SK-N-SH treated with all-trans-retinoic acid at 6 μM for 48 hours (cell line): ENCODE data around the gene MRRF.

Source experiments
- GLIS3 ChIP-seq: fragments of 250-450 bp; sonication (Bioruptor Pico); IDR thresholded peaks from 2 replicates; pipeline ENCODE4 v1.5.0; 2020; ENCODE audit warnings: mild to moderate bottlenecking, moderate library complexity
- ISL1 ChIP-seq: fragments of 250-450 bp; sonication (Bioruptor Pico); IDR thresholded peaks from 2 replicates; pipeline ENCODE4 v2.1.2; 2022; ENCODE audit warnings: mild to moderate bottlenecking, moderate library complexity
- POU6F1 ChIP-seq: fragments of 250-450 bp; sonication (Bioruptor Pico); IDR thresholded peaks from 2 replicates; pipeline ENCODE4 v1.8.0; 2021; ENCODE audit warnings: low read depth, mild to moderate bottlenecking, moderate library complexity, borderline replicate concordance
- ZFP30 ChIP-seq: fragments of 450-650 bp; formaldehyde crosslinking; IDR thresholded peaks from 2 replicates; pipeline ENCODE4 v1.5.0; 2022; ENCODE audit warnings: mild to moderate bottlenecking, moderate library complexity
- ZNF565 ChIP-seq: fragments of 450-650 bp; formaldehyde crosslinking; conservative IDR thresholded peaks from 2 replicates; pipeline ENCODE4 v1.5.0; 2020; ENCODE audit warnings: low read depth, mild to moderate bottlenecking, moderate library complexity

- TF ChIP-seq GLIS3 (CRISPR knock-in tag) (no peak), POU6F1 (CRISPR knock-in tag) (no peak), ZFP30 (no peak), ISL1 (CRISPR knock-in tag) (no peak), ZNF565 (CRISPR knock-in tag) (no peak)
These were observed 26.8 kb downstream of the MRRF start for GRCh38 chr9:122291458-122291857.
